ENCODE data around the gene TEKTIP1.

- TF ChIP-seq CTCF (IDR thresholded peaks at IDR 0.05; ENCODE audit: borderline replicate concordance, extremely low read depth, low read length, poor library complexity, severe bottlenecking) = no peak
- no peak for TF ChIP-seq EZH2 (IDR thresholded peaks at IDR 0.05; ENCODE audit: borderline replicate concordance, low read depth, low read length, severe bottlenecking)
Observed at GRCh38 chr19:3576696-3577443, 37.9 kb downstream of the TEKTIP1 start.
